VCaP (cell line): Measurements from ENCODE around the gene TCF12.

Experiments
- H3K27ac ChIP-seq: fragments of 450-650 bp; 2 replicates; pipeline ENCODE4 v1.5.1; 2017
- CTCF ChIP-seq: fragments of 450-650 bp; conservative IDR thresholded peaks from 2 replicates; pipeline ENCODE4 v1.5.1; 2017; ENCODE audit warnings: mild to moderate bottlenecking, moderate library complexity

The TCF12 gene

DNA sequence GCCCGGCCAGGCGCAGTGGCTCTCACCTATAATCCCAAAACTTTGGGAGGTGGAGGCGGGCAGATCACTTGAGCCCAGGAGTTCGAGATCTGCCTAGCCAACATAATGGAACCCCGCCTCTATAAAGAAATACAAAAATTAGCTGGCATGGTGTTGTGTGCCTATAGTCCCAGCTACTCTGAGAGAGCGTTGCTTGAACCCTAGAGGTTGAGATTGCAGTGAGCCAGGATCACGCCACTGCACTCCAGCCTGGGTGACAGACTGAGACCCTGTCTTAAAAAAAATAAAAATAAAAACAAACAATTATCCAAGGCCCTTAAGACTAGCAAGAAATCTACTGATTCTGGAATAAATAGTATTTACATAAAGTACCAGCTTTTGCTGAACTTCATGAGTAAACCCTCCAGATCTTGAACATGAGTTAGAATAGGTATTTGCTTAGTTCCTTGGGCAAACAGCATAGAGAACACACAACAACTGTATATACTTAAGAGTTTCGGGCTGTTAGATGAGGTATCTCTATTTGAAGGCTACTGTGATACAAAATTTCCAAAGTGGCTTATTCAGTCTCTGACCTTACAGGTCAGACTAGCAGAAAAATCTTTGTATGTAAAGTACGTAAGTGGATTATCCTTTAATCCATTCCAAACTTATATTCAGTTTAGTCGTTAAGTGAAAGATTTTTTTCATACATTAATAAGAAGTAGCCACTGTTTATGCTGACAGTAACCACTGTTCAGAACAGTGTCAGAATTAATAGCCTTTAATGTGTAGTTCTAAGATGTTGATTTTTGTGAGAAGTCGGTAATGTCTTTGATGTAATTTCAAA is 286.8 kb downstream of the TCF12 start:
- no peak for TF ChIP-seq CTCF

GRCh38 chr15:57205996-57206395 is 287.6 kb downstream of the TCF12 start:
- H3K27ac ChIP-seq = no peak overlapping the region
- no peak for TF ChIP-seq CTCF

More for the DNA sequence above, 286.8 kb downstream of the TCF12 start:
- H3K27ac ChIP-seq = no peak overlapping the region

DNA sequence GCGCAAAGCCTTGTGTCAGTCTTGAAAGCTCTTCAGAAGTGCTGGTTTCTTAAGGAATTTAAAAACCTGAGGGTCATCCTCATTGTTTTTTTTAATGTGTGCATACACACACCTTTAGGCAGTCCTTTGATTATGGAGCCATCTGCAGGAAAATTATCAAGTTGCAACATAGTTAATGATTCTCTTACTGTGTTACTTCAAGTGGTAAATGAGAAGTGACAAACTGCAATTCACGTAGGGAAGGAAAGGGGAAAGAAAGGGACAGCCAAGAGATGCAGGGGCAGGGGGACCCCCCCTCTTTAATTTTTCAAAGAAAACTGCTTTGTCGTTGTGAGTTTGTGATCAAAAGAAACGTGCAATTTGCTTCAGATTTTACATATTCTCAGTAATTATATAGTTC is 295.4 kb downstream of the TCF12 start:
- TF ChIP-seq CTCF = peak; percentile 80
- no peak overlapping the region for H3K27ac ChIP-seq

DNA sequence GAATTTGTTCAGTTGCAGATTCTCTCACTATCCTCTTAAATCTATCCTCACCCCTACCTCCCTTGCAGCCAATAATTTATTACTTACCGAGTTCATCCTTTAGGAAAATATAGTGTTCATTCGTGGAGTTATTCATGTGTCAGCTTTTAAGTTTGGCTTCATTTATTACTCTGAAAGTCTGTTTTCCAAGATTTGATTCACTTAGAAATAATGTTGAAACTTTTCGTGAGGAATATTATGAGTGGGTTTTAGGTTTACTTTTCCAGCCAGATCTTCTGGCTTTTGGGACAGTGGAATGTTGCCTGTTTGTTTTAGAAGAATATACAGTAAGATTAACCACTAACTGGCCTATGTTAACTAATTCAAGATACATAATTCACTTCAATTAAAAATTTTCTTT is 296.9 kb downstream of the TCF12 start:
- TF ChIP-seq CTCF = no peak
- no peak overlapping the region for H3K27ac ChIP-seq

DNA sequence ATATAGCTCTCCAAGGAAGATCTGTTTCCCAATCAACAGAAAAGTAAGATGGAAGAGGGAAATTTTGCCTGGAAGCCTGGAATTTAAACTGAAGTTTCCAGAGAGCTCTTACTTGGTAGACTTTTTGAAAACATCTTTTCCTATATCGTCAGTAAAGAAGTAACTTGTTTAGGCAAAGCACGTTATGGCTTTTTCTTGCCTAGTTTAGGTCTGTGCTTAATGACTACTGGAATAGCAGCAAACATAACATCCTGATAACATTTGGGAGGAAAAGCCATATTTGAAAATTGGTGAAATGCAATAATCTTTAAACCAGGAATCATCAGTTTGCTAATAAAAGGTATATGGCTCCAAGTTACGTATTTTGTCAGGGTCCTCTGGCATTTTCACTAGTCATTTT is 297.4 kb downstream of the TCF12 start:
- TF ChIP-seq CTCF = no peak
- no peak overlapping the region for H3K27ac ChIP-seq

DNA sequence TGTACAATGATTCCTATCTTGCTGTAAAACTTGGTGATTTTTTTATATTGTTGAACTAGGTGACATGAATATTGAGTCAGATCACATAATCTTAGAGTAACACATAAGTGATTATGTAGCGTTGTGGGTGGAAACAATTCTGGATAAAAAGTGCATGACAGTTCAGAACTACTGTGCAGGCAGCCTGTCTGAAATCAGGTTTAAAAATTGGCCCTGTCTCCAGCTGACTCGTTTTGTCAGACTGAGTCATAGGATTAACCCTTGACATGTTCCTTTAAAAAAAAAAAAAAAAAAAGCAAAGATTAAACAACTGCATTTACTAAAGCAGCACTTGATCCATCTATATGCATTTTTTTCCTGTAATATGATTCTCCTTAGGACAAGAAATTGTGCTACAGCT is 297.8 kb downstream of the TCF12 start:
- no peak for TF ChIP-seq CTCF
- H3K27ac ChIP-seq = no peak overlapping the region

GRCh38 chr15:57217778-57218598 is 299.5 kb downstream of the TCF12 start:
- H3K27ac ChIP-seq = no peak overlapping the region
- no peak for TF ChIP-seq CTCF
